DND-41 (cell line): ENCODE data around the gene CHRNE.

ENCODE experiments used
- ATAC-seq: fragments of 200-7000 bp; cut with Tn5 transposase; 3 replicates; pipeline ENCODE4 v1.9.1; 2021; ENCODE audit warnings: low read depth; ENCODE audit not compliant: insufficient read depth
- DNase-seq: peaks from one replicate; pipeline ENCODE4 v3.0.0-alpha.2; 2020
- H2AFZ ChIP-seq: 2 replicates; pipeline ENCODE4 v1.6.0; 2012; ENCODE audit warnings: low read depth, low read length
- H3K27ac ChIP-seq: 2 replicates; pipeline ENCODE4 v1.5.1; 2012; ENCODE audit warnings: low read length, inconsistent platforms
- H3K27me3 ChIP-seq: fragments of 200-600 bp; sonication (generic); 2 replicates; pipeline ENCODE4 v1.6.0; 2012; ENCODE audit warnings: low read length, mild to moderate bottlenecking, inconsistent platforms; ENCODE audit not compliant: insufficient read depth, poor library complexity
- H3K36me3 ChIP-seq: 2 replicates; pipeline ENCODE4 v1.5.1; 2012; ENCODE audit warnings: low read length, inconsistent platforms; ENCODE audit not compliant: insufficient read depth
- H3K4me1 ChIP-seq: 2 replicates; pipeline ENCODE4 v1.5.1; 2012; ENCODE audit warnings: mild to moderate bottlenecking, low read length; ENCODE audit not compliant: insufficient read depth
- H3K4me2 ChIP-seq: 2 replicates; pipeline ENCODE4 v1.6.0; 2012; ENCODE audit warnings: mild to moderate bottlenecking, moderate library complexity, low read length, inconsistent platforms; ENCODE audit not compliant: insufficient read depth
- H3K4me3 ChIP-seq, 2 experiments: fragments of 200-600 bp in 1 of 2; shearing (Covaris generic) in 1 of 2; 2 replicates each; pipeline ENCODE4 v1.5.1; 2012 to 2016; ENCODE audit warnings: inconsistent platforms in 2 of 2, low read length in 2 of 2, mild to moderate bottlenecking in 2 of 2, low read depth in 1 of 2, moderate library complexity in 1 of 2
- H3K79me2 ChIP-seq: 2 replicates; pipeline ENCODE4 v1.6.0; 2012; ENCODE audit warnings: low read length, inconsistent platforms; ENCODE audit not compliant: insufficient read depth
- H3K9ac ChIP-seq: 2 replicates; pipeline ENCODE4 v1.6.0; 2012; ENCODE audit warnings: low read depth, mild to moderate bottlenecking, inconsistent platforms, low read length, moderate library complexity
- H3K9me3 ChIP-seq: 2 replicates; pipeline ENCODE4 v1.5.1; 2012; ENCODE audit warnings: low read length, moderate library complexity, mild to moderate bottlenecking, inconsistent platforms; ENCODE audit not compliant: insufficient read depth, severe bottlenecking
- H4K20me1 ChIP-seq: 2 replicates; pipeline ENCODE4 v1.6.0; 2012; ENCODE audit warnings: low read length; ENCODE audit not compliant: insufficient read depth
- CTCF ChIP-seq: IDR thresholded peaks from 2 replicates; pipeline ENCODE4 v1.5.1; 2012; ENCODE audit warnings: borderline replicate concordance, low read length, moderate library complexity, mild to moderate bottlenecking; ENCODE audit not compliant: poor library complexity, severe bottlenecking; ENCODE audit errors: extremely low read depth
- EZH2 ChIP-seq: IDR thresholded peaks from 3 replicates; pipeline ENCODE4 v1.6.1; 2012; ENCODE audit warnings: borderline replicate concordance, low read depth, mild to moderate bottlenecking, moderate library complexity, low read length, inconsistent platforms; ENCODE audit not compliant: severe bottlenecking

CHRNE gene

DNA sequence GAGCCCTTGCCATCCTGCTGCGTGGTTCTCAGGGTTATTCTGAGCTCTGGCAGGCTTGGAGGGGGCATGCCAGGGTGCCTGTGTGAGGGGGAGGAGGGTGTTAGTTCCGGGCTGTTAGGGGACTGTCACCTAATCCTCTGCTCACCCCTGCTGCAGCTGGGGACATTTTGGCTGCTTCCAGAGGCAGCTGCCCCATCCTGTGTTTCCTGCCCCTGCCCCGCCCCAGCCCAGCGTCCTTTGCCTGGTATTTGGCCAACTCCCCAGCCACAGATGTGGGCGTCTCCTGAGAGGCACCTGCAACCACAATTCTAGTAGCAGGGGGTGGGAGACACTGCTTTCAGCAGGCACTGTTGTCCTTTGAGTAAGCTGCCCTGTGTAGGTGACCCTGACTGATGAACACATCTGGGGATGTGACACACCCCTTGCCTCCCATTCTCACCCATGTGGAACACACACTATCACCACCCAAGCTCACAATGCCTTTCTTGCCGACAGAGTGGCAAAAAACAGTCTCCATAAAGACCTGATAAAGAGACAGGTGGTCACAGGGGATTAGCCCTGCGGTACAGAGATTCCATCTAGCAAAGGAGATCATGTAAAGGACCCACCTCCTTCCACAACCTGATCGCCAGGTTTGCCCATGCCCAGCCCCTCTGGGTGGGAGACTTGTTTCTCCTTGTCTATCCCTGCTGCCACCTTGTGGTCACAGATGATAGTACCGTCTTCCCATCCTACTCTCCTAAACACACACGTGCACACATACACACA, at the start of gene CHRNE:
TSS of gene CHRNE (minus strand) at position 48 of the 768 bp plus-strand sequence. CDS start at position 13, 35 bp downstream.
- peak; percentile 89 for TF ChIP-seq CTCF
- no peak for TF ChIP-seq EZH2
- H3K4me3 ChIP-seq, result no peak within 1 kb of the TSS
- peak; percentile 82 for DNase-seq
- peak within 1 kb of the TSS; percentile 40 for H3K27ac ChIP-seq
- H2AFZ ChIP-seq, result peak within 1 kb of the TSS; percentile 51
- H4K20me1 ChIP-seq, result no peaks in the 10 kb centered on the region; the same call in 1 of the 2 replicates
- H3K27me3 ChIP-seq, result no peaks in the 10 kb centered on the region
- H3K4me1 ChIP-seq, result peaks cover 20% of the 10 kb centered on the region
- H3K9me3 ChIP-seq, result no peaks in the 10 kb centered on the region
- ATAC-seq, result peak; percentile 83
- H3K79me2 ChIP-seq, result no peaks in the 10 kb centered on the region
- no peaks in the 10 kb centered on the region for H3K36me3 ChIP-seq
- H3K9ac ChIP-seq, result no peak within 1 kb of the TSS
- peak within 1 kb of the TSS; percentile 46 for H3K4me2 ChIP-seq

GRCh38 chr17:4951486-4951885, 48.6 kb upstream of the CHRNE start:
- TF ChIP-seq EZH2 (no peak), CTCF (no peak)
- no peak overlapping the region for H3K27ac ChIP-seq
- H3K79me2 ChIP-seq, result peaks cover 29% of the 10 kb centered on the region
- H3K4me3 ChIP-seq, result no peak overlapping the region
- peaks cover 11% of the 10 kb centered on the region for H4K20me1 ChIP-seq
- DNase-seq (no peak), ATAC-seq (no peak)
- H3K27me3 ChIP-seq, result no peaks in the 10 kb centered on the region
- no peaks in the 10 kb centered on the region for H3K9me3 ChIP-seq
- H3K36me3 ChIP-seq, result peaks cover 17% of the 10 kb centered on the region
- H3K9ac ChIP-seq, result peak overlapping the region; percentile 98; the same call in 1 of the 2 replicates
- peaks cover 29% of the 10 kb centered on the region for H3K4me1 ChIP-seq
- peak overlapping the region; percentile 93; the same call in 1 of the 2 replicates for H3K4me2 ChIP-seq
- no peak overlapping the region for H2AFZ ChIP-seq

- no peak for DNase-seq
- Histone ChIP-seq H3K4me2 (peak within 1 kb of the TSS; percentile 93), H3K79me2 (peaks cover 36% of the 10 kb centered on the region), H4K20me1 (peaks cover 18% of the 10 kb centered on the region), H3K4me3 (peak within 1 kb of the TSS; percentile 30 to 91; a peak in 3 of 4 replicates), H3K9me3 (no peaks in the 10 kb centered on the region), H3K27me3 (no peaks in the 10 kb centered on the region), H3K9ac (peak within 1 kb of the TSS; percentile 98), H2AFZ (peak within 1 kb of the TSS; percentile 90), H3K36me3 (peaks cover 24% of the 10 kb centered on the region), H3K4me1 (peaks cover 36% of the 10 kb centered on the region), H3K27ac (peak within 1 kb of the TSS; percentile 99)
- no peak for TF ChIP-seq CTCF
- TF ChIP-seq EZH2, result no peak
- no peak for ATAC-seq
Observed at GRCh38 chr17:4950746-4951204, 47.9 kb upstream of the CHRNE start, which contains the start of gene ENO3. Gene ENO3, plus strand, starts transcription at chr17:4951119. Its CDS starts 711 bp downstream, at chr17:4951830.
